ENCODE data around the gene EFNB3.
A peak's percentile ranks its signal among the peaks of the same experiment; 100 is the strongest.

GRCh38 chr17:7704601-7705268, at the start of gene EFNB3:
- no peak for TF ChIP-seq RFX5 (IDR thresholded peaks at IDR 0.05)
- no peak for TF ChIP-seq CTCF (IDR thresholded peaks at IDR 0.05)
- no peak for TF ChIP-seq MYC (IDR thresholded peaks at IDR 0.05; ENCODE audit: borderline replicate concordance, low read length)
- no peak for TF ChIP-seq PHF8 (IDR thresholded peaks at IDR 0.05; ENCODE audit: borderline replicate concordance, low read depth)
- no peak for TF ChIP-seq SREBF2 (IDR thresholded peaks at IDR 0.05)
- TF ChIP-seq RCOR1 (IDR thresholded peaks at IDR 0.05; ENCODE audit: low read depth, low read length): no peak
- TF ChIP-seq E2F6 (IDR thresholded peaks at IDR 0.05; ENCODE audit: borderline replicate concordance, low read depth): no peak
- no peak for TF ChIP-seq ZSCAN20 (CRISPR knock-in tag; IDR thresholded peaks at IDR 0.05)
- TF ChIP-seq CEBPB (IDR thresholded peaks at IDR 0.05): no peak
- TF ChIP-seq HMGXB4 (CRISPR knock-in tag; IDR thresholded peaks at IDR 0.05; ENCODE audit: borderline replicate concordance): no peak
- TF ChIP-seq POLR2AphosphoS2 (conservative IDR thresholded peaks at IDR 0.05; ENCODE audit: low read length): no peak
- no peak for TF ChIP-seq POLR2A (IDR thresholded peaks at IDR 0.05; ENCODE audit: low read length)
- no peak for TF ChIP-seq ZC3H11A (IDR thresholded peaks at IDR 0.05)
- TF ChIP-seq REST (IDR thresholded peaks at IDR 0.05): 0 out of 2 replicates have a peak, but pooled peaks have one; percentile 27
